GM19463 (cell line): ENCODE results near the gene KANSL1L.
A peak's percentile ranks its signal among the peaks of the same experiment; 100 is the strongest.

Source experiments
- ATAC-seq: cut with Tn5 transposase; IDR thresholded peaks from one replicate; pipeline ENCODE4 v1.9.1; 2021; ENCODE audit warnings: mild to moderate bottlenecking, moderate library complexity; ENCODE audit not compliant: unreplicated experiment

Gene KANSL1L

GRCh38 chr2:210072922-210073509, 98.2 kb downstream of the KANSL1L start:
- peak; percentile 67 for ATAC-seq

- ATAC-seq = peak; percentile 11
Observed at GRCh38 chr2:210072493-210072892, 98.7 kb downstream of the KANSL1L start.

GRCh38 chr2:210063306-210063705, 107.9 kb downstream of the KANSL1L start:
- ATAC-seq = no peak

GRCh38 chr2:210055825-210056224, 115.4 kb downstream of the KANSL1L start:
- ATAC-seq = no peak

- ATAC-seq = no peak
Observed at GRCh38 chr2:210054696-210055095, 116.5 kb downstream of the KANSL1L start.

- ATAC-seq = no peak
Observed at GRCh38 chr2:210050885-210051284, 120.3 kb downstream of the KANSL1L start.

GRCh38 chr2:210049831-210050230, 121.4 kb downstream of the KANSL1L start:
- ATAC-seq = no peak

GRCh38 chr2:210046851-210047500, 124.2 kb downstream of the KANSL1L start:
- no peak for ATAC-seq

GRCh38 chr2:210038078-210038477, 133.1 kb downstream of the KANSL1L start:
- no peak for ATAC-seq

- no peak for ATAC-seq
Observed at GRCh38 chr2:210035679-210036078, 135.5 kb downstream of the KANSL1L start.

GRCh38 chr2:210034087-210034683, 137.0 kb downstream of the KANSL1L start:
- no peak for ATAC-seq

- no peak for ATAC-seq
Observed at GRCh38 chr2:210028178-210028577, 143.0 kb downstream of the KANSL1L start.

GRCh38 chr2:210027608-210028007, 143.6 kb downstream of the KANSL1L start:
- ATAC-seq = no peak

GRCh38 chr2:210022824-210023223, 148.4 kb downstream of the KANSL1L start:
- ATAC-seq = no peak

- ATAC-seq = no peak
Observed at GRCh38 chr2:210020138-210020537, 151.1 kb downstream of the KANSL1L start.

- no peak for ATAC-seq
Observed at GRCh38 chr2:210009896-210010295, 161.3 kb downstream of the KANSL1L start.

GRCh38 chr2:210009126-210009525, 162.1 kb downstream of the KANSL1L start:
- no peak for ATAC-seq

GRCh38 chr2:210007895-210008294, 163.3 kb downstream of the KANSL1L start:
- ATAC-seq = no peak

- ATAC-seq = no peak
Observed at GRCh38 chr2:210004881-210005280, 166.3 kb downstream of the KANSL1L start.

- no peak for ATAC-seq
Observed at GRCh38 chr2:210003359-210003758, 167.8 kb downstream of the KANSL1L start.

- ATAC-seq = peak; percentile 99
Observed at GRCh38 chr2:210002158-210003157, 168.8 kb downstream of the KANSL1L start, which contains the start of gene RPE. TSS of gene RPE (plus strand) at chr2:210002638. CDS start at chr2:210002662, 24 bp downstream.
